ENCODE results near the gene MSX1. TPM values are rescaled to one million over a fixed set of nuclear protein-coding genes. Genes with fewer than 3 reads are reported as not detected.

MSX1 gene
- total RNA-seq, 1 donor from 2014 or later, result not detected

GRCh38 chr4:4866866-4867374, 7.5 kb downstream of the MSX1 start:
- Histone ChIP-seq H3F3A (ENCODE audit: low read depth) (peaks cover 25% of the 10 kb centered on the region), H3K4me1 (peaks cover 13% of the 10 kb centered on the region), H3K27me3 (peaks cover 100% of the 10 kb centered on the region), H3K9ac (no peak overlapping the region), H3K9me3 (ENCODE audit: low read depth) (no peaks in the 10 kb centered on the region), H3K4me3 (peak overlapping the region; percentile 38), H3K36me3 (no peaks in the 10 kb centered on the region), H2AFZ (replicated peaks) (no peak overlapping the region), H3K27ac (no peak overlapping the region), H3K79me2 (ENCODE audit: low read depth) (no peaks in the 10 kb centered on the region), H4K20me1 (ENCODE audit: low read depth) (peaks cover 97% of the 10 kb centered on the region), H3K4me2 (peak overlapping the region; percentile 74)
- Mint-ChIP-seq H3K4me3 (peak overlapping the region; percentile 91), H3K27me3 (ENCODE audit: insufficient read depth, low read depth) (peaks cover 80% of the 10 kb centered on the region), H3K36me3 (peaks cover 24% of the 10 kb centered on the region), H3K9me3 (peaks cover 3% of the 10 kb centered on the region), H3K4me1 (peaks cover 73% of the 10 kb centered on the region), H3K27ac (no peak overlapping the region)
- DNase-seq (ENCODE audit: low spot score), result peak; percentile 61
- TF ChIP-seq EZH2phosphoT487 (IDR thresholded peaks at IDR 0.05) (no peak), EZH2 (IDR thresholded peaks at IDR 0.05) (peak; percentile 95)

GRCh38 chr4:4867375-4868039, 8.0 kb downstream of the MSX1 start:
- Mint-ChIP-seq H3K27ac (no peak overlapping the region), H3K9me3 (peaks cover 3% of the 10 kb centered on the region), H3K36me3 (peaks cover 18% of the 10 kb centered on the region), H3K27me3 (ENCODE audit: insufficient read depth, low read depth) (peaks cover 80% of the 10 kb centered on the region), H3K4me1 (peaks cover 72% of the 10 kb centered on the region), H3K4me3 (no peak overlapping the region)
- H3K27me3 ChIP-seq, result peaks cover 100% of the 10 kb centered on the region
- no peak overlapping the region for H3K27ac ChIP-seq
- H3K4me1 ChIP-seq, result peaks cover 17% of the 10 kb centered on the region
- no peak for TF ChIP-seq EZH2 (IDR thresholded peaks at IDR 0.05)
- peak; percentile 63 for TF ChIP-seq CTCF (IDR thresholded peaks at IDR 0.05)
- no peaks in the 10 kb centered on the region for H3K79me2 ChIP-seq (ENCODE audit: low read depth)
- H3K36me3 ChIP-seq, result no peaks in the 10 kb centered on the region
- no peak overlapping the region for H2AFZ ChIP-seq (replicated peaks)
- no peaks in the 10 kb centered on the region for H3K9me3 ChIP-seq (ENCODE audit: low read depth)
- peak overlapping the region; percentile 16 for H3K4me3 ChIP-seq
- peak; percentile 84 for DNase-seq (ENCODE audit: low spot score)
- H4K20me1 ChIP-seq (ENCODE audit: low read depth), result peaks cover 97% of the 10 kb centered on the region
- peak overlapping the region; percentile 74 for H3K4me2 ChIP-seq
- peaks cover 25% of the 10 kb centered on the region for H3F3A ChIP-seq (ENCODE audit: low read depth)
- no peak overlapping the region for H3K9ac ChIP-seq

DNA sequence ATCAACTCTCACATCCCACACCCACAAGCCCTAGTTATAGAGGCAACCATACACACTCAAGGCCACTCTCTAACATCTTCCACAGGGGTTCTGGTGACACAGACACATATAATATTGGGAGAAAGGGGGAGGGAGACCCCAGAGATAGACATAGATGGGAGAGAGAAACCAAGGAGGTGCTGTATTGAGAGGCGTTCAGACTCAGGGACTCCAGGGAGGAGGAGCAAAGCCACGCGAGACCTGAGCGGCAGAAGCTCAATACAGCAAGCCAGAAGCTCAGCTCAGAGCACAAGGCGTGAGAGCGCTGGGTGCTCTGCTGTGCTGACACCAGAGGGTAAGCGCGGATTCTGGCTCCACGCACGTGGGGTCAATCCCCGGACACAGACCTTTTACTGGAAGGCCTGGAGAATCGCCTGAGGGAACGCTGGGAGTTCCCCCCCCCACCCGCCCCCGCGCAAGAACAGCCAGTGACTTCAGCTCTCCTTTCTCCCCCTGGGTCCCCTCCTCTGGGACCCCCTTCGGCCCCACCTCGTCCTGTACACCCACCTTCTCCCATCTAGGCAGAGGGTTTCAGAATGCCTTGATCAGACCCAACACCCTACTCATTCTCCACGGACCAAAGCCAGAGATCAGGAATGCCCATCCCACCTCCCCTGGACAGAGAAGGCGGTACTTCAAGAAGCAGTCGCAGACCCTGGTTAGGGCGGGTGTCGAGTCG, 8.7 kb downstream of the MSX1 start:
- Mint-ChIP-seq H3K36me3 (peaks cover 14% of the 10 kb centered on the region), H3K27me3 (ENCODE audit: insufficient read depth, low read depth) (peaks cover 82% of the 10 kb centered on the region), H3K27ac (no peak overlapping the region), H3K4me1 (peaks cover 68% of the 10 kb centered on the region), H3K4me3 (peak overlapping the region; percentile 74), H3K9me3 (peaks cover under 1% of the 10 kb centered on the region)
- DNase-seq (ENCODE audit: low spot score), result peak; percentile 34
- H2AFZ ChIP-seq (replicated peaks), result no peak overlapping the region
- peaks cover 20% of the 10 kb centered on the region for H3K4me1 ChIP-seq
- TF ChIP-seq EZH2 (IDR thresholded peaks at IDR 0.05), result no peak
- no peak for TF ChIP-seq CTCF (IDR thresholded peaks at IDR 0.05)
- TF ChIP-seq EZH2phosphoT487 (IDR thresholded peaks at IDR 0.05), result peak; percentile 58
- H3K9ac ChIP-seq, result no peak overlapping the region
- no peak overlapping the region for H3K4me2 ChIP-seq
- H3K36me3 ChIP-seq, result no peaks in the 10 kb centered on the region
- no peak overlapping the region for H3K27ac ChIP-seq
- H4K20me1 ChIP-seq (ENCODE audit: low read depth), result peaks cover 93% of the 10 kb centered on the region
- peaks cover 100% of the 10 kb centered on the region for H3K27me3 ChIP-seq
- H3K9me3 ChIP-seq (ENCODE audit: low read depth), result no peaks in the 10 kb centered on the region
- peaks cover 25% of the 10 kb centered on the region for H3F3A ChIP-seq (ENCODE audit: low read depth)
- no peak overlapping the region for H3K4me3 ChIP-seq
- H3K79me2 ChIP-seq (ENCODE audit: low read depth), result no peaks in the 10 kb centered on the region

Measured in neural progenitor cell (in vitro differentiated cells).